Measurements from ENCODE around the gene DDC. TPM values are rescaled to one million over a fixed set of nuclear protein-coding genes. Genes with fewer than 3 reads are reported as not detected.

Gene DDC
- total RNA-seq, 1 experiment from 2014 or later = not detected

GRCh38 chr7:50423860-50424259 is 141.3 kb downstream of the DDC start:
- no peaks in the 10 kb centered on the region for H3K9me3 ChIP-seq (ENCODE audit: control insufficient read depth in 1 of 2, insufficient read depth in 1 of 2, low read depth in 1 of 2, low read length in 2 of 2)
- H4K20me1 ChIP-seq (ENCODE audit: insufficient read depth) = no peaks in the 10 kb centered on the region
- H3K4me1 ChIP-seq (ENCODE audit: control insufficient read depth in 1 of 2, insufficient read depth in 2 of 2, low read length in 2 of 2) = no peaks in the 10 kb centered on the region
- ChIA-PET CTCF (no interaction called here), RAD21 (ENCODE audit: low non-redundant PET in 1 of 2, low total read pairs in 2 of 2, uncharacterized antibody in 2 of 2, unreplicated experiment in 2 of 2) (no interaction called here), POLR2A (no interaction called here)
- H3K9me2 ChIP-seq (ENCODE audit: insufficient read depth) = no peaks in the 10 kb centered on the region
- TF ChIP-seq SP1 (IDR thresholded peaks at IDR 0.05; ENCODE audit: low read depth) (no peak), YY1 (IDR thresholded peaks at IDR 0.05; ENCODE audit: extremely low read depth, insufficient replicate concordance, low read depth, low read length) (no peak), SRF (IDR thresholded peaks at IDR 0.05; ENCODE audit: low read depth) (no peak), ATF3 (IDR thresholded peaks at IDR 0.05) (no peak)
- H3K27ac ChIP-seq (ENCODE audit: low read depth, low read length) = no peak overlapping the region
- DNase-seq (ENCODE audit: low read depth, low spot score) = no peak
- H3K27me3 ChIP-seq (ENCODE audit: insufficient read depth, low read length) = no peaks in the 10 kb centered on the region
- H3K4me2 ChIP-seq (ENCODE audit: low read length) = no peak overlapping the region
- intact Hi-C loops (cut with micrococcal nuclease) = no loop called here
- H2AFZ ChIP-seq (ENCODE audit: low read depth, low read length, poor library complexity, severe bottlenecking) = no peak overlapping the region
- H3K4me3 ChIP-seq (replicated peaks in 1 of 2; ENCODE audit: low read depth in 1 of 2, low read length in 2 of 2) = no peak overlapping the region
- H3K36me3 ChIP-seq (ENCODE audit: control insufficient read depth in 1 of 2, insufficient read depth in 2 of 2, low read length in 2 of 2) = no peaks in the 10 kb centered on the region
- H3K79me2 ChIP-seq (ENCODE audit: insufficient read depth, low read length) = no peaks in the 10 kb centered on the region
- BruUV-seq (replicated peaks) = no TSS peak
- no peak overlapping the region for H3K9ac ChIP-seq (ENCODE audit: low read length)
- no peak for ATAC-seq

- H3K4me3 ChIP-seq (replicated peaks in 1 of 2; ENCODE audit: low read depth in 1 of 2, low read length in 2 of 2) = no peak overlapping the region
- H3K36me3 ChIP-seq (ENCODE audit: control insufficient read depth in 1 of 2, insufficient read depth in 2 of 2, low read length in 2 of 2) = no peaks in the 10 kb centered on the region
- no peaks in the 10 kb centered on the region for H3K9me2 ChIP-seq (ENCODE audit: insufficient read depth)
- H3K9ac ChIP-seq (ENCODE audit: low read length) = no peak overlapping the region
- ChIA-PET POLR2A (no interaction called here), CTCF (no interaction called here), RAD21 (ENCODE audit: low non-redundant PET in 1 of 2, low total read pairs in 2 of 2, uncharacterized antibody in 2 of 2, unreplicated experiment in 2 of 2) (no interaction called here)
- H3K79me2 ChIP-seq (ENCODE audit: insufficient read depth, low read length) = no peaks in the 10 kb centered on the region
- H3K27me3 ChIP-seq (ENCODE audit: insufficient read depth, low read length) = no peaks in the 10 kb centered on the region
- no TSS peak for BruUV-seq (replicated peaks)
- ATAC-seq = no peak
- no peaks in the 10 kb centered on the region for H3K9me3 ChIP-seq (ENCODE audit: control insufficient read depth in 1 of 2, insufficient read depth in 1 of 2, low read depth in 1 of 2, low read length in 2 of 2)
- no peak overlapping the region for H3K27ac ChIP-seq (ENCODE audit: low read depth, low read length)
- intact Hi-C loops (cut with micrococcal nuclease) = no loop called here
- no peak overlapping the region for H3K4me2 ChIP-seq (ENCODE audit: low read length)
- no peaks in the 10 kb centered on the region for H3K4me1 ChIP-seq (ENCODE audit: control insufficient read depth in 1 of 2, insufficient read depth in 2 of 2, low read length in 2 of 2)
- H2AFZ ChIP-seq (ENCODE audit: low read depth, low read length, poor library complexity, severe bottlenecking) = no peak overlapping the region
- no peak for TF ChIP-seq EGR1 (IDR thresholded peaks at IDR 0.05; ENCODE audit: low read depth)
- no peak for TF ChIP-seq ZNF274 (IDR thresholded peaks at IDR 0.05; ENCODE audit: low read depth, low read length)
- no peak for TF ChIP-seq EZH2phosphoT487 (IDR thresholded peaks at IDR 0.05; ENCODE audit: borderline replicate concordance)
- no peak for TF ChIP-seq SIN3A (IDR thresholded peaks at IDR 0.05; ENCODE audit: low read depth)
- TF ChIP-seq ATF3 (IDR thresholded peaks at IDR 0.05) = no peak
- no peak for TF ChIP-seq CBX3 (IDR thresholded peaks at IDR 0.05; ENCODE audit: low read depth)
- TF ChIP-seq ZBTB33 (IDR thresholded peaks at IDR 0.05; ENCODE audit: extremely low read depth, insufficient replicate concordance, low read length) = no peak
- TF ChIP-seq CEBPB (IDR thresholded peaks at IDR 0.05; ENCODE audit: low read depth) = no peak
- no peak for TF ChIP-seq SRF (IDR thresholded peaks at IDR 0.05; ENCODE audit: low read depth)
- no peak for TF ChIP-seq POLR2A (IDR thresholded peaks at IDR 0.05; ENCODE audit: borderline replicate concordance, extremely low read depth, insufficient read depth, insufficient read length)
- no peak for DNase-seq (ENCODE audit: low read depth, low spot score)
- H4K20me1 ChIP-seq (ENCODE audit: insufficient read depth) = no peaks in the 10 kb centered on the region
Observed at GRCh38 chr7:50422858-50423257, 142.3 kb downstream of the DDC start.

All from HCT116 (cell line).